HG03520 (cell line): ENCODE results near the gene SETD1A.

Source experiments
- ATAC-seq: cut with Tn5 transposase; IDR thresholded peaks from one replicate; pipeline ENCODE4 v1.9.1; 2021; ENCODE audit warnings: mild to moderate bottlenecking, moderate library complexity; ENCODE audit not compliant: unreplicated experiment

Gene SETD1A

GRCh38 chr16:30996985-30997724 is 39.6 kb downstream of the SETD1A start:
- ATAC-seq, result peak; percentile 69

- no peak for ATAC-seq
These were observed 40.5 kb downstream of the SETD1A start for GRCh38 chr16:30997725-30998711.

- ATAC-seq, result no peak
These were observed 41.6 kb downstream of the SETD1A start for GRCh38 chr16:30998852-30999761.

- no peak for ATAC-seq
These were observed 43.3 kb downstream of the SETD1A start for GRCh38 chr16:31000671-31001382.

- ATAC-seq, result no peak
These were observed 44.1 kb downstream of the SETD1A start for GRCh38 chr16:31001507-31002249.

GRCh38 chr16:31002250-31002700 is 44.7 kb downstream of the SETD1A start:
- no peak for ATAC-seq

GRCh38 chr16:31002862-31003341 is 45.3 kb downstream of the SETD1A start:
- no peak for ATAC-seq

GRCh38 chr16:31003744-31004143 is 46.2 kb downstream of the SETD1A start:
- ATAC-seq, result no peak

GRCh38 chr16:31004658-31005057 is 47.1 kb downstream of the SETD1A start:
- ATAC-seq, result no peak

GRCh38 chr16:31005350-31006085 is 48.0 kb downstream of the SETD1A start:
- ATAC-seq, result no peak

- no peak for ATAC-seq
These were observed 48.5 kb downstream of the SETD1A start for GRCh38 chr16:31006086-31006385.

- ATAC-seq, result no peak
These were observed 49.0 kb downstream of the SETD1A start for GRCh38 chr16:31006589-31006988.

- no peak for ATAC-seq
These were observed 50.1 kb downstream of the SETD1A start for GRCh38 chr16:31007684-31008083.

GRCh38 chr16:31008149-31008548 is 50.6 kb downstream of the SETD1A start:
- no peak for ATAC-seq

GRCh38 chr16:31008551-31008950 is 51.0 kb downstream of the SETD1A start:
- ATAC-seq, result no peak

- no peak for ATAC-seq
These were observed 51.6 kb downstream of the SETD1A start for GRCh38 chr16:31009120-31009519.

GRCh38 chr16:31009894-31010584 is 52.5 kb downstream of the SETD1A start:
- ATAC-seq, result no peak
